Fibroblast of villous mesenchyme (primary cell): Measurements from ENCODE around the gene AKR1E2. TPM values are rescaled to one million over a fixed set of nuclear protein-coding genes. Genes with fewer than 3 reads are reported as not detected.

Experiments used
- DNase-seq: peaks from one replicate; pipeline ENCODE4 v3.0.0-alpha.2; 2010; ENCODE audit warnings: low read depth
- H3K4me3 ChIP-seq: 2 replicates; pipeline ENCODE4 v1.5.1; 2011; ENCODE audit warnings: low read depth, mild to moderate bottlenecking, low read length
- total RNA-seq: library from RNA; depleted of rRNA; stranded (reverse); fragments of >200 nt; gene quantifications from 2 replicates; pipeline ENCODE4 v1.2.3, GENCODE V29; 2012
- TF ChIP-seq, protein P1 (sequence below): IDR thresholded peaks from 2 replicates; pipeline ENCODE4 v1.5.1; 2012; ENCODE audit warnings: low read depth, mild to moderate bottlenecking, low read length; ENCODE audit not compliant: insufficient read depth

The AKR1E2 gene
- total RNA-seq, 1 donor, result 9.1 TPM

GRCh38 chr10:4828005-4828404, 2.0 kb downstream of the AKR1E2 start:
- no peak for DNase-seq
- TF ChIP-seq, protein P1, sequence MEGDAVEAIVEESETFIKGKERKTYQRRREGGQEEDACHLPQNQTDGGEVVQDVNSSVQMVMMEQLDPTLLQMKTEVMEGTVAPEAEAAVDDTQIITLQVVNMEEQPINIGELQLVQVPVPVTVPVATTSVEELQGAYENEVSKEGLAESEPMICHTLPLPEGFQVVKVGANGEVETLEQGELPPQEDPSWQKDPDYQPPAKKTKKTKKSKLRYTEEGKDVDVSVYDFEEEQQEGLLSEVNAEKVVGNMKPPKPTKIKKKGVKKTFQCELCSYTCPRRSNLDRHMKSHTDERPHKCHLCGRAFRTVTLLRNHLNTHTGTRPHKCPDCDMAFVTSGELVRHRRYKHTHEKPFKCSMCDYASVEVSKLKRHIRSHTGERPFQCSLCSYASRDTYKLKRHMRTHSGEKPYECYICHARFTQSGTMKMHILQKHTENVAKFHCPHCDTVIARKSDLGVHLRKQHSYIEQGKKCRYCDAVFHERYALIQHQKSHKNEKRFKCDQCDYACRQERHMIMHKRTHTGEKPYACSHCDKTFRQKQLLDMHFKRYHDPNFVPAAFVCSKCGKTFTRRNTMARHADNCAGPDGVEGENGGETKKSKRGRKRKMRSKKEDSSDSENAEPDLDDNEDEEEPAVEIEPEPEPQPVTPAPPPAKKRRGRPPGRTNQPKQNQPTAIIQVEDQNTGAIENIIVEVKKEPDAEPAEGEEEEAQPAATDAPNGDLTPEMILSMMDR, result no peak
- no peak overlapping the region for H3K4me3 ChIP-seq

- DNase-seq, result no peak
- TF ChIP-seq, protein P1, result no peak
- H3K4me3 ChIP-seq, result no peak overlapping the region
Measured at GRCh38 chr10:4830551-4830950, 4.5 kb downstream of the AKR1E2 start.

DNA sequence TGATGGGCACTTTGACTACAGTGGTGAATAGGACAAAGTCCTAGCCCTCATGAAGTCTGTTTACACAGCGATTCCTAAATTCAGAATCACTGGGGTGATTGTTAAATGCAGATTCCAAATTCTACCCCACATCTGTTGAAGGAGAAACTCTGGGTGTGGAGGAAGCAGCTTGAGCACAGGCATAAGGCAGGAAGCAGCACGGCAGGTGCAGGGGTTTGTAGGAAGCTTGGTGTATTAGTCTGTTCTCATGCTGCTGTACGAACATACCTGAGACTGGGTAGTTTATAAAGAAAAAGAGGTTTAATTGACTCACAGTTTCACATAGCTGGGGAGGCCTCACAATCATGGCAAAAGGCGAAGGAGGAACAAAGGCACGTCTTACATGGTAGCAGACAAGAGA, 5.1 kb downstream of the AKR1E2 start:
- no peak for DNase-seq
- H3K4me3 ChIP-seq, result no peak overlapping the region
- TF ChIP-seq, protein P1, result no peak

GRCh38 chr10:4833286-4833685, 7.3 kb downstream of the AKR1E2 start:
- no peak for DNase-seq
- no peak overlapping the region for H3K4me3 ChIP-seq
- TF ChIP-seq, protein P1, result no peak

DNA sequence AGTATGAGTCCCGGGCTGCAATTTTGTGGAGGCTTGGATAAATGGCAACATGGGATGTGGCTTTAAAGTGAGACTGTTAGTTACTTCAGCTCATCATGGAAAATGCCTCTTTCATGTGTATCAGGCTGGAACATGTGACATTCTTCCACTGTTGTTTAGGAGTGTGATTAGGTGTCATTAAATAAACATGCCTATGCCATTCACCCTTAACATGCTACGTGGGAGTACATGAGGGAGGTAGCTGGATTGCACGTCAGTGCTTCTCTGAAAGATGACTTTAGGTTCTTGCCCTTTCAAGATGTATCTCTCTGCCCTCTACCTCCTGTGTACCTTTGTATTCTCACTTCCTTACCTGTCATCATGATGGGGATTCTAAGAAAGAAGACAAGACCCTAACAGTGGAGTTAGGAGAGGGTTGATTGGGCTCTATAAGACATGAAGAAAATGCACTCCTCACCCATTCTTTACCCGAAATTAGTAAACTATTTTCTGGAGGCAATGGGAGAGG, 8.9 kb downstream of the AKR1E2 start:
- H3K4me3 ChIP-seq, result no peak overlapping the region
- TF ChIP-seq, protein P1, result no peak
- DNase-seq, result no peak

GRCh38 chr10:4835494-4835918, 9.5 kb downstream of the AKR1E2 start:
- TF ChIP-seq, protein P1, result no peak
- no peak overlapping the region for H3K4me3 ChIP-seq
- DNase-seq, result no peak

DNA sequence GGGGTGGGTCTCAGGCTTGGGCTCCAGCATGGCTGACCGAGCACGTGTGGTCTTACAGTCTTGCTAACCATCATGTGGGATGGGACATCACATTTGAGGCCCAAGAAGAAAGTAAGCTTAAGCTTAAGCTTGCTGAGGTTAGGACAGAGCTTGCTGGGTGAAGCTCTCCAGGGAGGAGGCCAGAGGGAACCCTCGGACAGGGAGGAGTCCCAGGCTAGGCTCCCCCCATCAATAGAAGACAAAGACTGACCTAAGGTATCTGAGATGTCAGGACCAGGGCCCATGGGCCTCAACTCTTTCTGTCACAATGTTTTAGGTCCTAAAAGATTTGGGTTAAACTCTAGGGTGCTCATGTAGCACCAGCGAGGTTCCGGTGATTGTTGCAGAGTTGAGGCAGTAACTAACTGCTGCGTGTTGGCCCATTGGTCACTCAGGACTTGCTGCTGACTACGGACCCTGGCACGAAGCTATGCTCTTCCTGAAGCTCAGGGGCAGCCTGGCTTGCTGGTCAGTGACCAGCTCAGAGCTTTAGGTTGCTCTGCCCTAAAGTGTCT, 10.5 kb downstream of the AKR1E2 start:
- no peak overlapping the region for H3K4me3 ChIP-seq
- no peak for DNase-seq
- TF ChIP-seq, protein P1, result no peak
